ENCODE measurements around the gene LGMN. TPM values are rescaled to one million over a fixed set of nuclear protein-coding genes. Genes with fewer than 3 reads are reported as not detected.
"Not testable (repeated sequence)": the region's sequence is repeated elsewhere in the genome, so short reads cannot be mapped to it uniquely, and the experiment has no call there.

The LGMN gene
- total RNA-seq, 2 donors from 2014 or later = 20.8 to 41.8 TPM

DNA sequence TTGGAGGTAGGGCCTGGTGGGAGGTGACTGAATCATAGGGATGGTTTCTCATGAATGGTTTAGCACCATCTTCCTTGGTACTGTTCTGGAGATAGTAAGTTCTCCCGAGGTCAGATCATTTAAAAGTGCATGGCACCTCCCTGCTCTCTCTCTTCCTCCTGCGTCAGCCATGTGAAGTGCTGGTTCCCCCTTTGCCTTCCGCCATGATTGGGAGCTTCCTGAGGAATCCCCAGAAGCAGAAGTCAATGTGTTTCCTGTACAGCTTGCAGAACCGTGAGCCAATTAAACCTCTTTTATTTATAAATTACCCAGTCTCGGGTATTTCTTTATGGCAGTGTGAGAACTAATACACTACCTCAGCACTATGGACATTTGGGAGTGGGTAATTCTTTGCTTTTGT lies 4.8 kb upstream of the LGMN start:
- Histone ChIP-seq H3K36me3 (replicated peaks in 1 of 2; ENCODE audit: insufficient read depth in 1 of 2, low read depth in 2 of 2) (no peaks in the 10 kb centered on the region), H3K27me3 (no peaks in the 10 kb centered on the region), H3K27ac (no peak overlapping the region), H3K9me3 (no peaks in the 10 kb centered on the region), H3K4me3 (no peak overlapping the region), H3K4me1 (peaks cover 6% of the 10 kb centered on the region)
- 63 to 75% methylated on average over 5 of the region's 5 CpGs for WGBS, 2 donors
- intact Hi-C loops (cut with DNase I) = no loop called here
- no peak for ATAC-seq
- no peak for TF ChIP-seq POLR2A (IDR thresholded peaks at IDR 0.05)
- TF ChIP-seq, protein P1, sequence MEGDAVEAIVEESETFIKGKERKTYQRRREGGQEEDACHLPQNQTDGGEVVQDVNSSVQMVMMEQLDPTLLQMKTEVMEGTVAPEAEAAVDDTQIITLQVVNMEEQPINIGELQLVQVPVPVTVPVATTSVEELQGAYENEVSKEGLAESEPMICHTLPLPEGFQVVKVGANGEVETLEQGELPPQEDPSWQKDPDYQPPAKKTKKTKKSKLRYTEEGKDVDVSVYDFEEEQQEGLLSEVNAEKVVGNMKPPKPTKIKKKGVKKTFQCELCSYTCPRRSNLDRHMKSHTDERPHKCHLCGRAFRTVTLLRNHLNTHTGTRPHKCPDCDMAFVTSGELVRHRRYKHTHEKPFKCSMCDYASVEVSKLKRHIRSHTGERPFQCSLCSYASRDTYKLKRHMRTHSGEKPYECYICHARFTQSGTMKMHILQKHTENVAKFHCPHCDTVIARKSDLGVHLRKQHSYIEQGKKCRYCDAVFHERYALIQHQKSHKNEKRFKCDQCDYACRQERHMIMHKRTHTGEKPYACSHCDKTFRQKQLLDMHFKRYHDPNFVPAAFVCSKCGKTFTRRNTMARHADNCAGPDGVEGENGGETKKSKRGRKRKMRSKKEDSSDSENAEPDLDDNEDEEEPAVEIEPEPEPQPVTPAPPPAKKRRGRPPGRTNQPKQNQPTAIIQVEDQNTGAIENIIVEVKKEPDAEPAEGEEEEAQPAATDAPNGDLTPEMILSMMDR (IDR thresholded peaks at IDR 0.05) = no peak
- peak in 1 of 4 donors; percentile 46 for DNase-seq

DNA sequence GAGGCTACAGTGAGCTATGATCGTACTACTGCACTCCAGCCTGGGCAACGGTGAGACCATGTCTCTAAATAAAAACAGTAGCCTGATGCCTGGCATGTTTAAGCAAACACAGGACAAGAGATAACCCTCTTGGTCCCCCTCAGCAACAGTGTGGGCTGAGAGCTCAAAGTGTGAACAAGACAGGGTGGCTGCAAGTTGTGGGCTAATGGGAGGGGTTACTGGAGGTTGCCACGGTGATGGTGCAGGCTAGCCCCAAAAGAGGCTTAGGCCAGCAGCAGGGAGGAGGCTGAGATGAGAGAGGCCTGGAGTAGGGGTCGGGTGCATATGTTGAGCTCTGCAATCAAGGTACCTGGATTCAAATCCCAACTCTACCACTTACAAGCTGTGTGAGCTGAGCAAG lies 3.4 kb upstream of the LGMN start:
- Histone ChIP-seq H3K27me3 (no peaks in the 10 kb centered on the region), H3K4me1 (peaks cover 18% of the 10 kb centered on the region), H3K9me3 (no peaks in the 10 kb centered on the region), H3K4me3 (no peak overlapping the region), H3K27ac (no peak overlapping the region), H3K36me3 (replicated peaks in 1 of 2; ENCODE audit: insufficient read depth in 1 of 2, low read depth in 2 of 2) (no peaks in the 10 kb centered on the region)
- DNase-seq (no peak), ATAC-seq (no peak)
- TF ChIP-seq, protein P1 (IDR thresholded peaks at IDR 0.05) = no peak
- TF ChIP-seq POLR2A (IDR thresholded peaks at IDR 0.05) = no peak
- WGBS, 2 donors = 70 to 75% methylated on average over 4 of the region's 4 CpGs
- intact Hi-C loops (cut with DNase I) = no loop called here

DNA sequence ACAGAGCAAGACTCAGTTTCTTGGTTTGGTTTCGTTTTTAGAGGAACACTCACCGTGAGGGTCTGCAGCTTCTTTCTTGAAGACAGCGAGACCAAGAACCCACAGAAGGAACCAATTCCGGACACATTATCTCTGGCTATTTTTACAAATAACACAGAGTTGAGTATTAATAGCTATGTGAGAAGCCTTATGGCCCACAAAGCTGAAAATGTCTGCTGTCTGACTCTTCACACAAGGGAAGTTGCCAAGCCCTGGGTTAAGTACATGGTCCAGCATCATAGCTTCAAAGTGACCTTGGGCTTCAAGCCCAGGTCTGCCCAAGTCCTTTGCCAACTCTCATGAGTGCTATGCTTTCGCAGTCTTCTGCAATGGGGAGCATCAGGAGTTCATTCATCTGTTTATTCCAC lies 2.6 kb upstream of the LGMN start:
- intact Hi-C loops (cut with DNase I) = no loop called here
- Histone ChIP-seq H3K36me3 (replicated peaks in 1 of 2; ENCODE audit: insufficient read depth in 1 of 2, low read depth in 2 of 2) (no peaks in the 10 kb centered on the region), H3K4me3 (no peak overlapping the region), H3K4me1 (peaks cover 18% of the 10 kb centered on the region), H3K27ac (no peak overlapping the region), H3K9me3 (no peaks in the 10 kb centered on the region), H3K27me3 (no peaks in the 10 kb centered on the region)
- peak; percentile 43 to 77 (median 70) for DNase-seq
- TF ChIP-seq POLR2A (IDR thresholded peaks at IDR 0.05) = no peak
- TF ChIP-seq, protein P1 (IDR thresholded peaks at IDR 0.05) = no peak
- no peak for ATAC-seq
- 41 to 46% methylated on average over 5 of the region's 5 CpGs for WGBS, 2 donors

DNA sequence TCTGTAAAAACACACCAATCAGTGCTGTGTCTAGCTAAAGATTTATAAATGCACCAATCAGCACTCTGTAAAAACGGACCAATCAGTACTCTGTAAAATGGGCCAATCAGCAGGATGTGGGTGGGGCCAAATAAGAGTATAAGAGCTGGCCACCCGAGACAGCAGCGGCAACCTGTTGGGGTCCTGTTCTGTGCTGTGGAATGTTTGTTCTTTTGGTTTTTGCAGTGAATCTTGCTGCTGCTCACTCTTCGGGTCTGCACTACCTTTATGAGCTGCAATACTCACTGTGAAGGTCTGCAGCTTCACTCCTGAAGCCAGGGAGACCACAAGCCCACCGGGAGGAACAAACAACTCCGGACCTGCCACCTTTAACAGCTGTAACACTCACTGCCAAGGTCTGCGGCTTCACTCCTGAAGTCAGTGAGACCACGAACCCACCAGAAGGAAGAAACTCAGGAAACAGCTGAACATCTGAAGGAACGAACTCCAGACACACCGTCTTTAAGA lies 1.8 kb upstream of the LGMN start:
- ATAC-seq = not testable (repeated sequence)

DNA sequence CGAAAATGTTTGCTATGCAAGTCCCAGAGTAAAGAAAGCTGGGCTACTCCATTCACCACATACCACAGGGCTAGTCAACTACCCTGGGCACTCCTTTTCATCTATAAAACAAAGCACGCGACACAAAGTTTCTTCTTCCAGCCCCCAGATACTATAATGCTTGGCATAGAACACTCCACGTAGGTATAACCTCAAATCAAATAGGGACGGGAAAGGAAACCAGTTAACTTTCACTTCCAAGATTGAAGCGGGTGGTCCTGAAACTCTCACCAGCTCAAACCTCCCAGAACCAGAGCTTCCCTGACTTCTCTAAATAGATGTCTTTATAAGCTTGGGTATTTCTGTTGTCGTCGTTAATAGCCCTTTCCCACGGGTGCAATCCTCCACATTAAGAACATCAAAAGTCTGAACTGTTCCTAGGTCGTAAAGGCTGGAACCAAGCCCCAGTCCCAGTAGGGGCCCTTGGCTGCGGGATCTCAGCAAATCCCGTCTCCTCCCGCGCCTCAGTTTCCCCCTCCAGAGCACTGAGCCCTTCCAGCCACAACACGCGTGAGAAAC lies 647 bp downstream of the LGMN start:
- peak in 1 of 4 donors; percentile 19 for DNase-seq
- 3 to 4% methylated on average over 12 to 16 of the region's 16 CpGs for WGBS, 2 donors
- TF ChIP-seq, protein P1 (IDR thresholded peaks at IDR 0.05) = no peak
- TF ChIP-seq POLR2A (IDR thresholded peaks at IDR 0.05) = no peak
- Histone ChIP-seq H3K27me3 (no peaks in the 10 kb centered on the region), H3K9me3 (no peaks in the 10 kb centered on the region), H3K4me3 (peak overlapping the region; percentile 40 to 59), H3K4me1 (peaks cover 18% of the 10 kb centered on the region), H3K36me3 (replicated peaks in 1 of 2; ENCODE audit: insufficient read depth in 1 of 2, low read depth in 2 of 2) (no peaks in the 10 kb centered on the region), H3K27ac (peak overlapping the region in 3 of 4 donors; percentile 72 to 82 (median 81))
- peak; percentile 4 for ATAC-seq
- intact Hi-C loops (cut with DNase I) = no loop called here

More for the DNA sequence above, 1.8 kb upstream of the LGMN start:
- 70 to 75% methylated on average over 5 to 10 of the region's 10 CpGs for WGBS, 2 donors
- H3K4me1 ChIP-seq = peaks cover 18% of the 10 kb centered on the region
- H3K36me3 ChIP-seq (replicated peaks in 1 of 2; ENCODE audit: insufficient read depth in 1 of 2, low read depth in 2 of 2); H3K4me3 ChIP-seq; DNase-seq; intact Hi-C loops (cut with DNase I); H3K27me3 ChIP-seq; H3K9me3 ChIP-seq; H3K27ac ChIP-seq: not testable (repeated sequence)
